PC-3 (cell line): ENCODE results near the gene SMIM7.

ENCODE experiments used
- CTCF ChIP-seq: fragments of 300-600 bp; sonication (generic); conservative IDR thresholded peaks from 2 replicates; pipeline ENCODE4 v1.5.1; 2017; ENCODE audit warnings: antibody characterized with exemption, low read depth, mild to moderate bottlenecking, low read length
- EZH2 ChIP-seq: fragments of 300-600 bp; sonication (generic); IDR thresholded peaks from one replicate; pipeline ENCODE4 v1.6.1; 2017; ENCODE audit warnings: antibody characterized with exemption, mild to moderate bottlenecking, low read length; ENCODE audit not compliant: unreplicated experiment
- EZH2phosphoT487 ChIP-seq: fragments of 300-600 bp; sonication (generic); IDR thresholded peaks from 2 replicates; pipeline ENCODE4 v1.6.1; 2018; ENCODE audit warnings: mild to moderate bottlenecking, antibody characterized with exemption, low read length, borderline replicate concordance

GRCh38 chr19:16649734-16650133 is 10.2 kb downstream of the SMIM7 start:
- TF ChIP-seq CTCF, result no peak
- TF ChIP-seq EZH2phosphoT487, result no peak
- TF ChIP-seq EZH2, result no peak
